PFSK-1 (cell line): ENCODE measurements around the gene PRAME.

ENCODE experiments used
- FOXP2 ChIP-seq: optimal IDR thresholded peaks from 2 replicates; pipeline ENCODE3; 2011; ENCODE audit warnings: borderline replicate concordance, control low read depth, inconsistent platforms; ENCODE audit not compliant: insufficient read depth; ENCODE audit errors: extremely low read length, extremely low read depth
- POLR2AphosphoS5 ChIP-seq: IDR thresholded peaks from 2 replicates; pipeline ENCODE4 v1.6.1; 2012; ENCODE audit warnings: low read depth, mild to moderate bottlenecking, control low read depth, low read length, moderate library complexity
- REST ChIP-seq, 2 experiments: IDR thresholded peaks; 2 replicates each; pipeline versions ENCODE4 v1.6.1 to v1.8.0; 2011 to 2012; ENCODE audit warnings: low read depth in 2 of 2, low read length in 2 of 2, control low read depth in 1 of 2, inconsistent platforms in 1 of 2, mild to moderate bottlenecking in 1 of 2, moderate library complexity in 1 of 2; ENCODE audit not compliant: insufficient read depth in 1 of 2
- SIN3A ChIP-seq: IDR thresholded peaks from 2 replicates; pipeline ENCODE4 v1.6.1; 2012; ENCODE audit warnings: mild to moderate bottlenecking, low read length, moderate library complexity, borderline replicate concordance; ENCODE audit not compliant: insufficient read depth
- TAF1 ChIP-seq: IDR thresholded peaks from 2 replicates; pipeline ENCODE4 v1.6.1; 2012; ENCODE audit warnings: low read length, control low read depth, borderline replicate concordance; ENCODE audit not compliant: insufficient read depth

GRCh38 chr22:22556995-22557925 lies 1.8 kb downstream of the PRAME start:
- TF ChIP-seq POLR2AphosphoS5 (no peak), REST (IDR thresholded peaks at IDR 0.05; ENCODE audit: insufficient read depth in 1 of 2, low read depth in 2 of 2, low read length in 2 of 2) (no peak), SIN3A (no peak), TAF1 (no peak), FOXP2 (no peak)
